Stimulated activated CD4-positive, alpha-beta T cell treated with anti-CD3 and anti-CD28 coated beads, Interleukin-1b, Interleukin-23, amount 100 ng/mL, for 1 hour (primary cell): ENCODE results near the gene SIVA1.

Experiments
- DNase-seq, 2 donors: peaks; one replicate each; pipeline ENCODE4 v3.0.0-alpha.2; 2020; ENCODE audit warnings: low read depth in 2 of 2

Gene SIVA1

DNA sequence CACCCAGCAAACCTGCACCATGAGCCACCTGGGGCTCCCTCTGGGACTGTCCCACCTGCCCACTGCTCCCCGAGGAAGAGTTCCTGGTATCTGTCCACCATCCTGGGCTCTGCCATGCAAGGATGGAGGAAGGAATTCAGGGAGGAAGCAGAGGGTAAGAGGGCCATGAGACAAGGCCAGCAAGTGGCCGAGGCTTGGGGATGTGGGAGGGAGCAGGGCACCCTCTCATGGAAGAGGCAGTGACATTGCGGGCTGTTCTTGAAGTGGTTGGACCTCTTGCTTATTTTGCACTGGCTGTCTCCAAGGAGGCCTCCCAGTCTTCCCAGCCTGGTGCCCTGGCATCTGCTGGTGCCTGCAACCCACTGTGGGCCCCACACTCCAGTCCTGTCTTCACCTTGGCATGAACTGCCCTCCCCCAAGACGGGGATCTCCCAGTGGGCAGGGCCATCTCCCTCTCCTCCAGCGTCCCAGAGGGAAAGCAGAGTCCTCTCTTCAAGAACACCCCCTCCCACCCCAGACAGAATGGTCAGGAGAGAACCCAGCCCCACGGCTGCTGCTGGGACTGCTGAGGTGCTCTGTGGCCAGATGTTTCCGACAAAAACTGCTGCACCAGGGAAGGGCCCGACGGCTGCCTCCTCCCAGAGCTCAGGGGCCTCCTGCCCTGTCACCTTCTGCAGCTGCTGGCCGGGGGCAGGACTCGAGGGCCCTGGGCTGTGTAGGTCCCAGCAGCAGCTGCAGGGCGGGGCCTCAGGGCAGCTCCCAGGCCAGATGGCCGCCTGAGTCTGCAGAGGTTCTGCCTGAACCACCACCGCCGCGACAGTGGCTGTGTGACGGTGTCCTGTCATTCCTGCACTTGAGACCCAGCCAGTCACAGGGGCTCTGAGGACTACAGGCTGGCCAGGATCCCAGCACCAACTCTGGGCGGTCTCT is 44.4 kb downstream of the SIVA1 start:
- no peak for DNase-seq

DNA sequence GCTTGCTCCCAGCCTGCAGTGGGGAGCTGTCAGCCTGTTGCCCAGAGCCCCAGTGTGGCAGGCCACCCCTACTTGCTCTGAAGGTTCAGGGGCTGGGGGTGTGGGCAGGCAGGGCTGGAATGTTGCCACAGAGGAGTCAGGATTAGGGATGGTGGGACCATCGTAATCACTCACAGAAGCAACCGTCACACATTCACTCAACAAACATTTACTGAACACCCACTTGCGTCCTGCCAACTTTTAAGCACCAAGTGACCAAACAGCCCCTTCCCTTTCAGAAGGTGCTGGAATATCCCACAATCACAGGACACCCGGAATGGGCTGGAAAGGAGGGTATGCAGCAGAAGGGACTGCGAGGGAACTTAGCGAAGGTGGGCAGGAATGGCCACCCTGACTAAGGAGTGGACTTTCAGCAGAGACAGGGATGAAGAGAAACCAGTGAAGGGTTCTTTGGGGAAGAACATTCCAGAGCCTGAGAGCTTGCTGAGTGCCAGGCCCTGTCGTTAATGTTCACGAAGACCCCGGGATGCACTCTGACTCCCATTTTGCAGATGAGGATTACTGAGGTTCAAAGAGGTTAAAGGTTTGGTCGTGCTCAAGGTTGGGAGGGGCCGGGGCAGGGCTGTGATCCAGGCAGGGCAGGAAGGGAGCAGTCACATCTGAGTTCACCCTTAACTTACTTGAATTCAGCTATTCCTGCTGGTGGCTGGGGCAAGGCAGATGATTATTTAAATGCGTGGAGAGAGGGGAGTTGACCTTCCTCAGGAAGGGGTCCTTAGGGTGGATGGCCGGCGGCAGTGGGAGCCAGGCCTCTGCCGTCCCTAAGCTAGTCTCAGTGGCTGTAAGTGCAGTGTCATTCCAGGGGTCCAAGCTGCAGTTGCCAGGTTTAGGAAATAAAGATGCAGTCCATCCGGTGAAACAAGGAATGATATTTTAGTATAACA is 45.6 kb downstream of the SIVA1 start:
- no peak for DNase-seq

- no peak for DNase-seq
Measured at GRCh38 chr14:104799244-104800014, 46.5 kb downstream of the SIVA1 start.

- peak; percentile 68 to 73 for DNase-seq
Measured at GRCh38 chr14:104800015-104800770, 47.2 kb downstream of the SIVA1 start.

DNA sequence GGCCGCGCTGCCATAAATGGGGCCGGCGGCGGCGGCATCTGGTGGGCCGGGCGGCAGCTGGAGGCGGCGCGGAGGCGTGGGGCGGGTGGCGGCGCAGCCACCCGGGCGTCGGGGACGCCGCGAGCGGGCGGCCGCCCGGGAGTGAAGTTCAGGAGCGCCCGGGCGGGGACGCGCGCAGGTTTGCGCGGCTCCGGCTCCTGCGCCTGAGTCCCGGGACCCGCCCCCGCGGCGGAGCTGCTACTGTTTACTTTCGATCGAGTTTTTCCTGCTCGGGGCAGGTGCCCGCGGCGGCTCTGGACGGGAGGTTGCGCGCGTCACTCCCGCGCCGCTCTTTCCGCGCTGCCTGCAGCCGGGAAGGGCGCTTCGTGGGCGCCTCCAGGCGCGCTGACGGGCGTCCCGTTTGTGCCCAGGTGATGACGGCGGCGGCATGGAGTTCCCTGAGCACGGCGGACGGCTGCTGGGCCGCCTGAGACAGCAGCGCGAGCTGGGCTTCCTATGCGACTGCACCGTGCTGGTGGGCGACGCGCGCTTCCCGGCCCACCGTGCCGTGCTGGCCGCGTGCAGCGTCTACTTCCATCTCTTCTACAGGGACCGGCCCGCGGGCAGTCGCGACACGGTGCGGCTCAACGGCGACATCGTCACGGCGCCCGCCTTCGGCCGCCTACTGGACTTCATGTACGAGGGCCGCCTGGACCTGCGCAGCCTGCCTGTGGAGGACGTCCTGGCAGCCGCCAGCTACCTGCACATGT is 48.0 kb downstream of the SIVA1 start, which contains the start of gene ZBTB42:
Gene ZBTB42 (plus strand): TSS at position 331 of the 749 bp plus-strand sequence. CDS start 97 bp downstream, at position 428.
- peak; percentile 26 to 31 for DNase-seq

GRCh38 chr14:104801520-104802393 is 48.8 kb downstream of the SIVA1 start:
- DNase-seq = no peak

DNA sequence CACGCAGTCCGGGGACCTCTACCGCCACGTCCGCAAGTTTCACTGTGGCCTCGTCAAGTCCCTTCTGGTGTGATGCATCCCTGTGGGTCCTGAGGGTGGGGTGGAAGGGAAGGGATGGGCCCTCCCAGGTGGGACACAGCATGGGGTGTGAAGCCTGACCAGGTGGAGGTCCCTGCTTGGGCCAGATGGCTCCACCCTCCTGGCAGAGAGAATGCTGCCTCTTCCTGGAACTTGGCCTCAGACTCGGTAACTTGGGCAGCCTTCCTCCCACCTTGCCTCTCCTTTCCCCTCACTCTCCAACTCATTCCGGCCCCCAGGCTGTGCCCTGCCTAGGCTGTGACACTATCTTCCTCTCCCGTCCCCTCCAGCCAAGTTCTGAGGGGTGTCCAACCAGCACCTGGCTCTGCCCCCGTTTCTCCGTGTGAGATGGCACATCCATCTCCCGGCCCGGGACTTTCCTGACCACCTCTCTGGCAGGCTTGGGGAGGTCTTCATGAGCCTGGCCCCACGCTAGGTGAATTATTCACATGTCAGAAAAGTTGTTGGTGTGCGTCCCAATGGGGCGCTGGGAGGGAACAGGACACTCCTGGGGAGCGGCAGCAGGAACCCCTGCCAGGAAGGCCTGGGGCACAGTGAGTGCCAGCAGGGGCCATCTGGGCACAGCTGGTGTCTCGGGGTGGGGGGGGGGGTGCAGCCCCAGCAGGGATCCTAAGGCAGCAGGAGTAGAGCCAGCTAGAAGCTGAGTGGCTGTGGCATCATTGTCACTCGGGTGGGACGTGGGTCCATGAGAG is 49.6 kb downstream of the SIVA1 start:
- DNase-seq = no peak

DNA sequence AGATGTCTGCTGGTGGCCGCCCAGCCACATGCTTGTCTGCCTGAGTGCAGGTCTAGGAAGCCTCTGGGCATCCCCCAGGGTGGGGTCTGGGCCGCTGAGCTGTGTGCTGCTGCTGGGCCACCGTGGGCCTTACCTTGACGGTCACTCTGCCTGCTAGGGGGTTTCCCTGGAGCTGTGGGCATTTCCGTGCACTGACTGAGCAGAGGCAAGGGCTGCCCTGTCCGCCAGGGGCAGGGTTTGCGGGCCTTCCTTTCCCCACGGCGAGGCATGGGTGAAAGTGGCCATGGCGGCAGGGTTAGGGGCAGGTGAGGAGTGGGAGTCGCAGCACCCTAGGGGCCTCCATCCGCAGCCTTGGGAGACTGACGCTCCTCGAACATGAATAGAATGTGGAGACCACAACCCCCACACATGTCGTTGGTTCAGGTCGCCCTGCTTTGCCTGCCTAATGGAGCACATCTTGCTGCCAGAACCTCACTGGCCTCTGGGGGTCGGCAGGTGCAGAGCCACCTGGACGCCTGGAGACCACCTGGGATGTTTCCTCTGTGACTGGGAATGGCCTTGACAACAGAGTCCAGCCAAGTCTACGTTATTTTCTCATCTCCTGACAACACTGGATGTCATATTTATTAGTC is 50.4 kb downstream of the SIVA1 start:
- no peak for DNase-seq

DNA sequence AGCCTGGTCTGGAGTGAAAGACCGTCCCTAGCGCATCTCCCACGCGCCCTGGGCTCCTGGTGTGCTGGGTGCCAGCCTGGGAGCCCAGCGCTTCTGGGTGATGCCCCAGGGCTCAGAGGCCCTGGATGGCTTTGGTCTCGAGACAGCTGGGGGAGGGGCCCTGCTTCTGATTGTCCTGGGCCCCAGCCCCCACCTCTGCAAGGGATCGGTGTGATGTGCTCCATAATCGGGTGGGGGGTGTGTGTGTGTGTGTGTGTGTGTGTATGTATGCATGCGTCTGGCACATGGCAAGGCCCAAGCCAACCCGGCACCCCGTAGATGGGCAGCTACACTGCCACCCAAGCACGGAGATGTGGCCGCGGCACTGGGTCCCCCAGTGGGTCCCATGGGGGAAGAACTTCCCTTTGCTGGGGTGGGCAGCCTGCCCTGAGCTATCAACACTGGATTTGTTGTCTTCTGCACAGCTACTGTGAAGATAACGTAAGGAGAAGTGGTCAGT is 51.0 kb downstream of the SIVA1 start:
- no peak for DNase-seq

DNA sequence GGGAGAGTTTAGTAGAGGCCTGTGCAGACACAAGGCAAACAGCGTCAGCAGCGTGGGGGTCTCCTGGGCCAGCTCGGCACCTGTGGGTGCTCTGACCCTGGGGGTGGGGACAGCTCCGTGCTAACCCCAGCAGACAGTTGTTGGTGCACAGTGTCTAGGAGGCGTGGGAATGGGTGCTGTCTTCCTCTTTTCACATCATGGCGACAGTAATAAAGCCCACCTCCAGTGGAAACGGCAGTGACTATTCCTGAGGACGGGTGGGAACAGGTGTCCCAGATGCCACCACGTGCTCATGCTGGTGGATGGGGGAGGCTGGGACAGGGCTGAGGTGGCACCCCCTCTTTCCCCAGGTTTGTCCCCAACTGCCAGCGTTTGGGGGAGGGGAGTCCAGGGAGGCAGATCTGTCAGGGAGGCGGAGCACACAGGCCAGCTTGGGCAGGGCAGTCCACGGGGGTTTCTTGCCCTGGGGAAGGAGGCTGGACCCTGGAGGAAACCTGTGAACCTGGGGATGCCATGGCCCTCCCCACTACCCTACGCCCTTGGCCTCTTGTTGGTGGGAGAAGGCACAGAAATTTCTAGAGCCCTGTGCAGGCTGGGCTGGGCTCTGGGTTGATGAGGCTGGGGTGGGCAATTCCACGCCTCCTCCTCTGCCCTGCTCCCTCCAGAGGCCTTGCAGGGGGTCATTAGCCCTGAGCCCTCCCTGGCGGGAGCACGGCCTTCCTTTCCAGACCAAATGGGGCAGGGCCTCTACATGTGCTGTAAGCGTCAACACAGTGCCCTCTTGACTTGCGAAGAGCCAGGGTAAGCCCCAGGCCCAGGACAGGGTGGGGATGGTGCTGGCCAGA is 51.8 kb downstream of the SIVA1 start:
- no peak for DNase-seq

DNA sequence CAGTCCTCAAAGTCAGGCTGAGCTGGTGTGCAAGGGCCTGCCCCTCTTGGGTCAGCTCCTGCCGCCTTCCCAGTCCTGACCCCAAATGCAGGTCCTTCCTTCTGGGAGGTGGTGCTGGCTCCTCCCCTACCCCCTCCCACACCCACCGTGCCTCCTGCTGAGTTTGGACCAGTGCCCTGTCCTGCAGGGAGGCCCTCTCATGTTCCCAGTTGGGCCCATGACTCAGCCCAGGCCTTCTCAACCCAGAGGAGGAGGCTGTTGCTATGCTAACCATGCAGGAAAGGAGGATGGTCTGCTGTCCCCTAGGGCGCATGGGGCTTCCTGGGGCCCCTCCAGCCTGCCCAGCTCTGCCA is 52.4 kb downstream of the SIVA1 start:
- DNase-seq = no peak

DNA sequence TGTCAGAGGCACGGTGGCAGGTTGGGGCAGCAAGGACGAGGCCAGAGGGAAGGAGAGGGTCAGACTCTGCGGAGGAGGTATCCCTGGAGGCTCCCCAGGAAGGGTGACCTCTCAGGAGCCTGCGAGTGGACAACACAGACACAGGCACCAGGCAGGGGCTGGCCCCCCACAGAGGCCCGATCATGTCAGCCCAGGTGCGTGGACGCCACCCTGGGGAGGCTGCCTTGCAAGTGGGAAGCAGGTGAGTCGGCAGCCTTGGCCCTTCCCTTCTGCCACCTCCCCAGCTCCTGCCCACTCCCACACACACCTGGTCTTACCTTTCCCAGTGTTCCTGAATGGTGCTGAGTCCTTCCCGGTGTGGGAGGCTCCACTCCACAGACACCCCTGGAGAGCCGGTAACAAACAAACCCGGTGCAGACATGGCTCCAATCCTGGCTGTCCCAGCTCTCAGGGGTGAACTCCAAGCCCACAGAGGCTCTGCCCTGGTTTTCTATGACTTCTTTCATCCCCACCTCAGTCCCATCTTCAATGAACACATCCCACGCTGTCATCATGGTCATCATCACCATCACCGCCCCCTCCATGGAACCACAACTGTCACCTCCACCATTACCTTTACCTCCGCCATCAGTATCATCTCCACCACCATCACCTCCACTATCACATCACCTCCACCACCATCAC is 53.1 kb downstream of the SIVA1 start:
- DNase-seq = no peak

GRCh38 chr14:104806625-104807465 is 53.9 kb downstream of the SIVA1 start:
- no peak for DNase-seq

- DNase-seq = no peak
Measured at GRCh38 chr14:104808456-104808855, 55.5 kb downstream of the SIVA1 start.
